ENCODE results near the gene MSGN1. TPM values are rescaled to one million over a fixed set of nuclear protein-coding genes. Genes with fewer than 3 reads are reported as not detected.

Gene MSGN1
- total and polyA plus RNA-seq, 2 of the 8 experiments (the other 6 are each of a cell fraction or from before 2014, with no cell fraction given), result not detected

GRCh38 chr2:17821535-17822444 lies 5.5 kb downstream of the MSGN1 start (continued):
- TF ChIP-seq KDM1A (IDR thresholded peaks at IDR 0.05; ENCODE audit: borderline replicate concordance, low read length) (no peak), CEBPB (IDR thresholded peaks at IDR 0.05; ENCODE audit: low read depth, low read length) (no peak)

Measured in H1 (cell line).